Measurements from ENCODE around the gene LTBP4. TPM values are rescaled to one million over a fixed set of nuclear protein-coding genes. Genes with fewer than 3 reads are reported as not detected.
"Not testable (repeated sequence)": the region's sequence is repeated elsewhere in the genome, so short reads cannot be mapped to it uniquely, and the experiment has no call there.

Gene LTBP4
- total RNA-seq, 1 donor from 2014 or later: 18.9 TPM

- no peak for DNase-seq
Observed at GRCh38 chr19:40575326-40575725, 25.8 kb upstream of the LTBP4 start.

GRCh38 chr19:40576151-40576584 lies 25.0 kb upstream of the LTBP4 start:
- no peak for DNase-seq

- DNase-seq: peak; percentile 90
Observed at GRCh38 chr19:40576585-40577451, 24.4 kb upstream of the LTBP4 start, which contains the start of gene SHKBP1. Gene SHKBP1 (plus strand): TSS chr19:40576873. CDS start chr19:40576900, 27 bp downstream.

- DNase-seq: peak; percentile 24
Observed at GRCh38 chr19:40578442-40578908, 22.7 kb upstream of the LTBP4 start.

- DNase-seq: no peak
Observed at GRCh38 chr19:40580619-40581018, 20.6 kb upstream of the LTBP4 start.

- DNase-seq: no peak
Observed at GRCh38 chr19:40581531-40581930, 19.6 kb upstream of the LTBP4 start.

- no peak for DNase-seq
Observed at GRCh38 chr19:40582467-40582866, 18.7 kb upstream of the LTBP4 start.

- no peak for DNase-seq
Observed at GRCh38 chr19:40583283-40583682, 17.9 kb upstream of the LTBP4 start.

- no peak for DNase-seq
Observed at GRCh38 chr19:40584007-40584406, 17.2 kb upstream of the LTBP4 start.

- DNase-seq: no peak
Observed at GRCh38 chr19:40585241-40585981, 15.8 kb upstream of the LTBP4 start.

GRCh38 chr19:40585982-40586422 lies 15.2 kb upstream of the LTBP4 start:
- no peak for DNase-seq

GRCh38 chr19:40586611-40587010 lies 14.6 kb upstream of the LTBP4 start:
- DNase-seq: no peak

GRCh38 chr19:40588110-40588854 lies 12.9 kb upstream of the LTBP4 start:
- DNase-seq: no peak

GRCh38 chr19:40588926-40589569 lies 12.1 kb upstream of the LTBP4 start:
- DNase-seq: no peak

- no peak for DNase-seq
Observed at GRCh38 chr19:40589591-40590429, 11.4 kb upstream of the LTBP4 start.

- DNase-seq: no peak
Observed at GRCh38 chr19:40590464-40591265, 10.5 kb upstream of the LTBP4 start.

- not testable (repeated sequence) for DNase-seq
Observed at GRCh38 chr19:40591724-40592123, 9.4 kb upstream of the LTBP4 start.

GRCh38 chr19:40592170-40592569 lies 9.0 kb upstream of the LTBP4 start:
- no peak for DNase-seq

- DNase-seq: peak; percentile 70
Observed at GRCh38 chr19:40594255-40594654, 6.9 kb upstream of the LTBP4 start.

- peak; percentile 70 for DNase-seq
Observed at GRCh38 chr19:40594657-40595091, 6.5 kb upstream of the LTBP4 start.

All from occipital lobe (tissue), 2 donors.